Measurements from ENCODE around the gene NEGR1.

GRCh38 chr1:71557138-71557537 is 725.2 kb downstream of the NEGR1 start:
- TF ChIP-seq CTCF (IDR thresholded peaks at IDR 0.05), result no peak
- TF ChIP-seq POLR2A (IDR thresholded peaks at IDR 0.05), result no peak

Data from testis (tissue), 2 donors.